ENCODE results near the gene ACTL6B.
"Not testable (repeated sequence)": the region's sequence is repeated elsewhere in the genome, so short reads cannot be mapped to it uniquely, and the experiment has no call there.

The ACTL6B gene

GRCh38 chr7:100655908-100656674 is at the start of gene ACTL6B:
Gene ACTL6B, minus strand, starts transcription at chr7:100656448. Its CDS starts 94 bp downstream, at chr7:100656354.
- Mint-ChIP-seq H3K36me3 (ENCODE audit: low read depth) (no peaks in the 10 kb centered on the region), H3K27me3 (peaks cover 36% of the 10 kb centered on the region), H3K9me3 (no peaks in the 10 kb centered on the region), H3K27ac (no peak within 1 kb of the TSS), H3K4me3 (no peak within 1 kb of the TSS), H3K4me1 (ENCODE audit: low read depth) (no peaks in the 10 kb centered on the region)

GRCh38 chr7:100705320-100705752 is 49.1 kb upstream of the ACTL6B start:
- H3K4me1 Mint-ChIP-seq (ENCODE audit: low read depth): peaks cover 10% of the 10 kb centered on the region
- no peaks in the 10 kb centered on the region for H3K27me3 Mint-ChIP-seq
- H3K9me3 Mint-ChIP-seq: no peaks in the 10 kb centered on the region
- H3K4me3 Mint-ChIP-seq: peak overlapping the region; percentile 95
- H3K36me3 Mint-ChIP-seq (ENCODE audit: low read depth): peaks cover 12% of the 10 kb centered on the region
- peak overlapping the region; percentile 94 for H3K27ac Mint-ChIP-seq

GRCh38 chr7:100701089-100701488 is 44.8 kb upstream of the ACTL6B start:
- H3K36me3 Mint-ChIP-seq (ENCODE audit: low read depth); H3K27ac Mint-ChIP-seq; H3K4me3 Mint-ChIP-seq; H3K9me3 Mint-ChIP-seq; H3K27me3 Mint-ChIP-seq; H3K4me1 Mint-ChIP-seq (ENCODE audit: low read depth): not testable (repeated sequence)

- H3K27ac Mint-ChIP-seq: no peak overlapping the region
- peaks cover 14% of the 10 kb centered on the region for H3K4me1 Mint-ChIP-seq (ENCODE audit: low read depth)
- H3K36me3 Mint-ChIP-seq (ENCODE audit: low read depth): no peaks in the 10 kb centered on the region
- no peaks in the 10 kb centered on the region for H3K9me3 Mint-ChIP-seq
- H3K27me3 Mint-ChIP-seq: peaks cover 4% of the 10 kb centered on the region
- no peak overlapping the region for H3K4me3 Mint-ChIP-seq
Observed at GRCh38 chr7:100699018-100699417, 42.8 kb upstream of the ACTL6B start.

GRCh38 chr7:100696123-100696521 is 39.9 kb upstream of the ACTL6B start:
- peaks cover 32% of the 10 kb centered on the region for H3K4me1 Mint-ChIP-seq (ENCODE audit: low read depth)
- peak overlapping the region; percentile 45 for H3K4me3 Mint-ChIP-seq
- peaks cover 5% of the 10 kb centered on the region for H3K36me3 Mint-ChIP-seq (ENCODE audit: low read depth)
- H3K9me3 Mint-ChIP-seq: no peaks in the 10 kb centered on the region
- peaks cover 4% of the 10 kb centered on the region for H3K27me3 Mint-ChIP-seq
- H3K27ac Mint-ChIP-seq: peak overlapping the region; percentile 16

- H3K4me1 Mint-ChIP-seq (ENCODE audit: low read depth): peaks cover 41% of the 10 kb centered on the region
Observed at GRCh38 chr7:100694098-100694745, 38.0 kb upstream of the ACTL6B start, which contains the start of gene GIGYF1. Gene GIGYF1, minus strand, starts transcription at chr7:100694250. Its CDS starts 6,012 bp downstream, at chr7:100688238.

GRCh38 chr7:100693312-100694097 is 37.3 kb upstream of the ACTL6B start:
- peak overlapping the region; percentile 97 for H3K4me3 Mint-ChIP-seq
- H3K9me3 Mint-ChIP-seq: no peaks in the 10 kb centered on the region
- no peaks in the 10 kb centered on the region for H3K27me3 Mint-ChIP-seq
- H3K36me3 Mint-ChIP-seq (ENCODE audit: low read depth): peaks cover 15% of the 10 kb centered on the region
- H3K4me1 Mint-ChIP-seq (ENCODE audit: low read depth): peaks cover 48% of the 10 kb centered on the region
- H3K27ac Mint-ChIP-seq: peak overlapping the region; percentile 94

More at GRCh38 chr7:100694098-100694745, 38.0 kb upstream of the ACTL6B start, which contains the start of gene GIGYF1:
- Mint-ChIP-seq H3K9me3 (no peaks in the 10 kb centered on the region), H3K36me3 (ENCODE audit: low read depth) (peaks cover 8% of the 10 kb centered on the region), H3K27ac (peak within 1 kb of the TSS; percentile 94), H3K27me3 (no peaks in the 10 kb centered on the region), H3K4me3 (peak within 1 kb of the TSS; percentile 97)

GRCh38 chr7:100692578-100692961 is 36.3 kb upstream of the ACTL6B start:
- no peaks in the 10 kb centered on the region for H3K9me3 Mint-ChIP-seq
- peaks cover 15% of the 10 kb centered on the region for H3K36me3 Mint-ChIP-seq (ENCODE audit: low read depth)
- peak overlapping the region; percentile 94 for H3K27ac Mint-ChIP-seq
- no peaks in the 10 kb centered on the region for H3K27me3 Mint-ChIP-seq
- peaks cover 53% of the 10 kb centered on the region for H3K4me1 Mint-ChIP-seq (ENCODE audit: low read depth)
- H3K4me3 Mint-ChIP-seq: peak overlapping the region; percentile 97

GRCh38 chr7:100691676-100692577 is 35.7 kb upstream of the ACTL6B start:
- no peaks in the 10 kb centered on the region for H3K9me3 Mint-ChIP-seq
- no peaks in the 10 kb centered on the region for H3K27me3 Mint-ChIP-seq
- H3K27ac Mint-ChIP-seq: peak overlapping the region; percentile 94
- peaks cover 15% of the 10 kb centered on the region for H3K36me3 Mint-ChIP-seq (ENCODE audit: low read depth)
- peak overlapping the region; percentile 97 for H3K4me3 Mint-ChIP-seq
- peaks cover 53% of the 10 kb centered on the region for H3K4me1 Mint-ChIP-seq (ENCODE audit: low read depth)

- Mint-ChIP-seq H3K9me3 (no peaks in the 10 kb centered on the region), H3K27me3 (no peaks in the 10 kb centered on the region), H3K4me3 (no peak overlapping the region), H3K36me3 (ENCODE audit: low read depth) (peaks cover 23% of the 10 kb centered on the region), H3K27ac (no peak overlapping the region), H3K4me1 (ENCODE audit: low read depth) (peaks cover 40% of the 10 kb centered on the region)
Observed at GRCh38 chr7:100689230-100690135, 33.2 kb upstream of the ACTL6B start.

- H3K4me3 Mint-ChIP-seq: no peak overlapping the region
- peaks cover 40% of the 10 kb centered on the region for H3K4me1 Mint-ChIP-seq (ENCODE audit: low read depth)
- H3K36me3 Mint-ChIP-seq (ENCODE audit: low read depth): peaks cover 24% of the 10 kb centered on the region
- no peaks in the 10 kb centered on the region for H3K9me3 Mint-ChIP-seq
- no peaks in the 10 kb centered on the region for H3K27me3 Mint-ChIP-seq
- peak overlapping the region; percentile 61 for H3K27ac Mint-ChIP-seq
Observed at GRCh38 chr7:100688326-100688860, 32.1 kb upstream of the ACTL6B start.

GRCh38 chr7:100687751-100688300 is 31.6 kb upstream of the ACTL6B start:
- no peaks in the 10 kb centered on the region for H3K27me3 Mint-ChIP-seq
- H3K4me1 Mint-ChIP-seq (ENCODE audit: low read depth): peaks cover 35% of the 10 kb centered on the region
- no peak overlapping the region for H3K4me3 Mint-ChIP-seq
- H3K9me3 Mint-ChIP-seq: no peaks in the 10 kb centered on the region
- H3K36me3 Mint-ChIP-seq (ENCODE audit: low read depth): peaks cover 22% of the 10 kb centered on the region
- peak overlapping the region; percentile 61 for H3K27ac Mint-ChIP-seq

GRCh38 chr7:100687261-100687660 is 31.0 kb upstream of the ACTL6B start:
- H3K27ac Mint-ChIP-seq: no peak overlapping the region
- peaks cover 34% of the 10 kb centered on the region for H3K4me1 Mint-ChIP-seq (ENCODE audit: low read depth)
- no peaks in the 10 kb centered on the region for H3K27me3 Mint-ChIP-seq
- H3K4me3 Mint-ChIP-seq: no peak overlapping the region
- no peaks in the 10 kb centered on the region for H3K9me3 Mint-ChIP-seq
- H3K36me3 Mint-ChIP-seq (ENCODE audit: low read depth): peaks cover 22% of the 10 kb centered on the region

Data from stimulated activated naive CD8-positive, alpha-beta T cell treated with anti-CD3 and anti-CD28 coated beads, Interleukin-15, Interleukin-2, amounts not matched to agents 100 ng/mL and 50 ng/mL, for 24 hours (primary cell).